ENCODE data around the gene SPDYA.

Gene SPDYA

DNA sequence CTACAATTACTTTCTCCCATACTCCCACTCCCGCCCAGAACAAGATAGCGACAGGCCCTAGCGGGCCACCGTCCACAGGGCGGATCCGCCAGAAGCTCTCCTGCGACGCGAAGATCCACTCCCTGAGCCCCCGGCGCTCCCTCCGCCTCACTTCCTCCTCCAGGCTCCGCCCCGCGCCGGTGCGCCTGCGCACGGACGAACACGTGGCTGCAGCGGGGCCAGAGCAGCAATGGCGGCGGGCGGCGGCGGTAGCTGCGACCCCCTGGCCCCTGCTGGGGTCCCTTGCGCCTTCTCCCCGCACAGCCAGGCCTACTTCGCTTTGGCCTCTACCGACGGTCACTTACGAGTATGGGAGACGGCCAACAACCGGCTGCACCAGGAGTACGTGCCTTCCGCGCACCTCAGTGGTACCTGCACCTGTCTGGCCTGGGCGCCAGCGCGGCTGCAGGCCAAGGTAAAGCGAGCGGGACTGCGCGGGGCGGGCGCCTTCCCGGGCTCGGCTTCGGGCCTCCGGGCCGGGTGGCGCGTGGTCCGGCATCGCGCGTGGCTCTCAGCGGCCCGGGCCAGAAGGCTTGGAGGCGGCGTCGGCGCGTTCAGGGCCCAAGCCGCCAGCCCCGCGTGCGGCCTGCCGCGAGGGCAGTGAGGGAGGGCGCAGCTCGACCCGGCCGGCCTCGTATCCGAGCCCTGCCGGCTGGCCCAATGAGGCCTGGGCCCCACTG, 84.0 kb downstream of the SPDYA start, which contains the start of gene WDR43:
Gene WDR43, plus strand, starts transcription at position 198 of the 719 bp plus-strand sequence. Its CDS starts 32 bp downstream, at position 230.
- CTCF ChIA-PET: interaction anchor here (1.1 to 1.8 kb wide), 2 partner anchors 11 to 14 kb away, joined by 3 read pairs; no protein-coding TSS in a partner anchor

GRCh38 chr2:28895189-28895893, 84.7 kb downstream of the SPDYA start:
- TF ChIP-seq, protein P1, sequence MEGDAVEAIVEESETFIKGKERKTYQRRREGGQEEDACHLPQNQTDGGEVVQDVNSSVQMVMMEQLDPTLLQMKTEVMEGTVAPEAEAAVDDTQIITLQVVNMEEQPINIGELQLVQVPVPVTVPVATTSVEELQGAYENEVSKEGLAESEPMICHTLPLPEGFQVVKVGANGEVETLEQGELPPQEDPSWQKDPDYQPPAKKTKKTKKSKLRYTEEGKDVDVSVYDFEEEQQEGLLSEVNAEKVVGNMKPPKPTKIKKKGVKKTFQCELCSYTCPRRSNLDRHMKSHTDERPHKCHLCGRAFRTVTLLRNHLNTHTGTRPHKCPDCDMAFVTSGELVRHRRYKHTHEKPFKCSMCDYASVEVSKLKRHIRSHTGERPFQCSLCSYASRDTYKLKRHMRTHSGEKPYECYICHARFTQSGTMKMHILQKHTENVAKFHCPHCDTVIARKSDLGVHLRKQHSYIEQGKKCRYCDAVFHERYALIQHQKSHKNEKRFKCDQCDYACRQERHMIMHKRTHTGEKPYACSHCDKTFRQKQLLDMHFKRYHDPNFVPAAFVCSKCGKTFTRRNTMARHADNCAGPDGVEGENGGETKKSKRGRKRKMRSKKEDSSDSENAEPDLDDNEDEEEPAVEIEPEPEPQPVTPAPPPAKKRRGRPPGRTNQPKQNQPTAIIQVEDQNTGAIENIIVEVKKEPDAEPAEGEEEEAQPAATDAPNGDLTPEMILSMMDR (IDR thresholded peaks at IDR 0.05; ENCODE audit: control extremely low read depth, extremely low read depth, low read depth, missing control alignments): no peak
- CTCF ChIA-PET: interaction anchor here (0.8 to 1.9 kb wide), 4 partner anchors 13 to 64 kb away, joined by 3 to 6 read pairs (median 3); no protein-coding TSS in a partner anchor
- POLR2A ChIA-PET: interaction anchor here (1.2 kb wide), 1 partner anchor 25 kb away, joined by 6 read pairs; the partner anchor contains the start of gene TRMT61B
- peak; percentile 43 for DNase-seq (ENCODE audit: extremely low spot score)

More for the DNA sequence above, 84.0 kb downstream of the SPDYA start, which contains the start of gene WDR43:
- POLR2A ChIA-PET: interaction anchor here (0.6 to 1.2 kb wide), 2 partner anchors 24 to 54 kb away, joined by 5 to 6 read pairs; partner anchors contain the start of gene TRMT61B
- DNase-seq (ENCODE audit: extremely low spot score): peak; percentile 98
- TF ChIP-seq, protein P1 (IDR thresholded peaks at IDR 0.05; ENCODE audit: control extremely low read depth, extremely low read depth, low read depth, missing control alignments): no peak

DNA sequence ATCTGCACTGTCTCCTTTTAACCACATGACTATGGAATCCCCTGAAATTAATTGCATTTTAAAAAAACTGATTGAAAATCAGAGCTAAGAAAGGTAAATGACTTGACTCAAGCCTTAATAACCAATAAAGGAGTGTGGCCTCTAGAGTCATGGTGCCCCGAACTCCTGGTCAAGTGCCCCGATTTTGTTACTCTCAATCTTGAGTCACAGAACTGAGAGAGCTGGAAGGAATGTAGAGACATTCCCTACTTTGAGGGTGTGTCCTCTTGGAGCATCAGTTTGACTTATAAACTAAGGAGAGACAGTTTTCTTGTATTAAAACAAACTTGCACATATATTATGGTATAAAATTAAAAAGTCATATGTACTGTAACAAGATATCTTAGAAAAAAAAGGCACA, 86.3 kb downstream of the SPDYA start:
- ChIA-PET CTCF (interaction anchor here (1.3 to 1.9 kb wide), 3 partner anchors 13 to 303 kb away, joined by 5 to 6 read pairs (median 6); no protein-coding TSS in a partner anchor), POLR2A (no interaction called here)
- TF ChIP-seq, protein P1 (IDR thresholded peaks at IDR 0.05; ENCODE audit: control extremely low read depth, extremely low read depth, low read depth, missing control alignments): no peak
- DNase-seq (ENCODE audit: extremely low spot score): no peak

DNA sequence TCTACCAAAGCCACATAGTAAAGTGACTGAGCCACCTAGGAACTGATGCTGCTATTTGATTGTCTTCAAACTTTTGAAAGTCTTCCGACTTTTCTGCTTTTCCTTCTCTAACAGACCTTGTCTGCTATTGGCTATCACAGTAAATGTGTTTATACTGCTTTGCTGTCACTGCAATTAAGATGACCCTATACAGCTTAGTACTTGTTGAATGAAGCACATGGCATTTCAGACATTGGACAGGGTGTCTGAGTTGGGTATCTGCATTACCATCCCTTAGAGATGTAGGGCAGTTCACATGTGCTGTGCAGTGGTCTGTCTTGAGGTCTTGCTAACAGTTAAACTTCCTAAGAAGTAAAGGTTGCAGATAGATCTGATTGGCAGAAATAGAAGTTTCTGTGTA, 87.4 kb downstream of the SPDYA start:
- ChIA-PET POLR2A (no interaction called here), CTCF (no interaction called here)
- TF ChIP-seq, protein P1 (IDR thresholded peaks at IDR 0.05; ENCODE audit: control extremely low read depth, extremely low read depth, low read depth, missing control alignments): no peak

More for the DNA sequence above, 87.4 kb downstream of the SPDYA start:
- no peak for DNase-seq (ENCODE audit: extremely low spot score)
